Stimulated activated CD8-positive, alpha-beta memory T cell treated with anti-CD3 and anti-CD28 coated beads, Interleukin-12 subunit alpha, Interleukin-12 subunit beta, amount 100 ng/mL, for 4 hours (primary cell): Measurements from ENCODE around the gene IQGAP3.

ENCODE experiments used
- DNase-seq: peaks from one replicate; pipeline ENCODE4 v3.0.0-alpha.2; 2020; ENCODE audit warnings: low read depth

Gene IQGAP3

GRCh38 chr1:156538711-156539440 lies 33.5 kb downstream of the IQGAP3 start:
- no peak for DNase-seq

DNA sequence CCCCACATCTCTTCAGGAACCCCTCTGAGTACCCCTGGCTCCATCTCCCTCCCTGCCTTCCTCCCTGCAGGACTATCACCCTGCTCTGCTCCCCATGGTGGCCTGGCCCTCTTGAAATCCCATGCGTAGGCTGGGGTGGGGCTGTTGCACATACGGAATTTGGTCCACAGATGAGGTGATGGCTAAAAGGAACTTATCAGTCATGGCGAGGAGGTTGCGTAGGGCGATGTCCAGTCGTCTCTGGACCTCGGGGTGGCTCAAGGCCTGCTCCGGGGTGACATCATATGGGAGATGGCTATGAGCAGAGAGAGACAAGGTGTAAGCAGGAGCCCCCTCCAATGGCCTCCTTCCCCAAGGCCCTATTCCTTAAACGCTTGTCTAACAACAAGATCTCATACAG lies 35.3 kb downstream of the IQGAP3 start:
- no peak for DNase-seq

DNA sequence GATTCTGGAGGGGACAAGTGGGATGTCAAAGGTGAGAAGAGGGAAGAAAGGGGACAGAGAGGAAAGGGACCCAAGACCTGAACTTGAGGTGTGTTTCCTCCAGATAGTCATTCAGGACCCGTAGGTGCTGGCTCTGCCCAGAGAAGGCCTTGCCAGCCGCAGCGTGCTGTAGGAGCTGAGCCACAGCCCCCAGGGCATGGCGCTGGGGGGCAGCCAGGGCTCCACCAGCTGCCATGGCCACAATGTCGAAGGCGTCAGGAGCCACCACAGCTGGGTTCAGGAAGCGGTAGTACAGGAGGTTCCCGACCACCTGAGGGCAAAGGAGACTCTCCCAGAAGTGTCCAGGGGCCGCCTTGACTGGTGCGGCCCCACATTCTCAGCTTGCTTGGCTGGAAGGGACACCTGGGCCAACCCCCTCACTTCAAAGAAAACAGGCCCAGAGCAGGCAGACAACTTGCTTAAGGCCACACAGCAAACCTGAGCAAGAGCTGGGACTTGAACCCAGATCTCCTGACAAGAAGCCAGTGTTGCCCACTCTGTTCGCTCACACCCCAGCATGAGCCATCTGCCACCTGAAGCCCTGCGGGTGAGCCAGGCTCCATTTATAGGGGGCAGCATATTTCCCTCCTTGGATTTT lies 37.8 kb downstream of the IQGAP3 start:
- no peak for DNase-seq

GRCh38 chr1:156533568-156534220 lies 38.7 kb downstream of the IQGAP3 start:
- DNase-seq: no peak

DNA sequence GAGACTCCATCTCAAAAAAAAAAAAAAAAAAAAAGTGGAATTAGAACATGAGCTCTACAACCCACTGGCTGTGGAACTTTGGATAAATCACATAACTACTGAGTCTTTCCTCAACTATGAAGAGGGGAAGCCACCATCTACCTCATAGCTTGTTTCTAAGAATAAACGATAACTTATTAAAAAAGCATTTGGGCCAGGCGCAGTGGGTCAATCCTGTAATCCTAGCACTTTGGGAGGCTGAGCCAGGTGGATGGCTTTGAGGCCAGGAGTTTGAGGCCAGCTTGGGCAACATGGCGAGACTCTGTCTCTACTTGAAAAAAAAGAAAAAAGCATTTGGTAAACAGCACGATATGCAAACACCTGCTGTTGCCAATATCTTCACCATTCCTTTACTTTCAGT lies 40.0 kb downstream of the IQGAP3 start:
- DNase-seq: no peak

GRCh38 chr1:156530006-156530405 lies 42.4 kb downstream of the IQGAP3 start:
- no peak for DNase-seq

GRCh38 chr1:156528875-156529425 lies 43.4 kb downstream of the IQGAP3 start:
- no peak for DNase-seq

- no peak for DNase-seq
These were observed 44.1 kb downstream of the IQGAP3 start for GRCh38 chr1:156528231-156528630.

DNA sequence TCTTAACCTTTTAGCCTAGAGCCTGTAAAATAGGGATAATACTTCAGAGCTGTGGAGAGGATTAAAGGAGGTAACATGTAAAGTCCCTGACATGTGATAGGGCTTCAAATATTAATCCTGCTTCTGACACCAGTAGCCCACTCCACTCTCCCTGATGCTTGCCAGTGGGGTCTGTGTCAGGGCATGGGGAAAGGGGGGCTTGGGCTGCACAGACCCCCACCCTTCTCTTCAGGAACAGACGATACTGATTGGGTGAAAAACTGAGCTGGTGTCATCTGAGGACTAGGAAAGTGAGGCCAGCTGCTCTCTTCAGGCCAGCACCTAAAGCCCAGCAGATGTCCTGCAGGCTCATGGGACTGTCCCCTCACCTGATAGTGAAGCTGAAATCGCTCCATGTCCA lies 44.8 kb downstream of the IQGAP3 start:
- no peak for DNase-seq

DNA sequence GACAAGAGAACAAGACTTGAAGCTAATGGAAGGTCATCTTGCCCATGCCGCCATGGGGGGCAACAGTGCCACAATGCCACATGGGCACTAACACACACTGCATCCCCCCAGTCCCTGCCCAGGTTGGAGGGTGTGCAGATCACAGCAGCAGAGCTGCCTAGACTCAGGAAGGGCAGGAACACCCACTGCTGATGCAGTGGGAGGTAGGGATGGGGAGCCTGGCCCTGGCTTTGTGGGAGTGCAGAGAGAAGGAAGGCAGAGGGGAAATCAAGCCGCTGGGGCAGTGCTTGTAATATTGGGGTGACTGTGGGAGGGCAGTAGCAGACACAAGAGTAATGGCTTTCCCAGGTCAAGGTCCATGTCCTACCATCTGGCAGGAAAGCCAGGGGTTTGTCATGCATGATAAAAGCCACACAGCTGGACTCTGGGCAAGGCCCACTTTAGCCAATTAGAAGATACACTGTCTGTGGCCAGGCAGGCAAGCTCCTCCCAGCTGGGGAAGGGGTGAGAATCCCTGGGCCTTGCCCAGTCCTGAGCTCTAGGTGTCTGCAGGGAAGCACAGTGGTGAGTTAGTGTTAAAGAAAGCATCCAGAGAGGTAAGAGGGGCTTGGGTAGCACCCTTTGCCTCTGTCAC lies 46.4 kb downstream of the IQGAP3 start:
- DNase-seq: no peak

DNA sequence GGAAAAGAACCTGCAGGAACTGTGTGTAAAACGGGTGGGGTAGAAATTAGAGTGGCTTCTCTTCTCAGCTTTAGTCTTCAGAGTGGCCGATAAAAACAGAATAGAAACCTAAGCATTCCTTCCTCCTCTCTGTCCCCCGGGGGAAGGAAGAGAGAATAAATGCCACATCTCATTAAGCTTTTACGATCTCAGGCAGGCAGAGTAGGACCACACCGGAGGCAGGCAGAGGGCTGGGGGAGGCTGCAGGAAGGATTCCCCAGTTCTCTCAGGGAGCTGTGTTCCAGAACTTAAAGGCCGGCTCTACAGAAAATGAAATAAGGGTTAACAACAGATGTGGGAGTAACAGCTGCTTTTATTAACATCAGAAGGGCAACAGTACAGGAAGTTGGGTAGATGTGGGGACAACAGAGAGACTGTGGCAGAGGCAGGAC lies 47.3 kb downstream of the IQGAP3 start:
- DNase-seq: no peak

GRCh38 chr1:156524481-156524869 lies 47.9 kb downstream of the IQGAP3 start:
- no peak for DNase-seq

DNA sequence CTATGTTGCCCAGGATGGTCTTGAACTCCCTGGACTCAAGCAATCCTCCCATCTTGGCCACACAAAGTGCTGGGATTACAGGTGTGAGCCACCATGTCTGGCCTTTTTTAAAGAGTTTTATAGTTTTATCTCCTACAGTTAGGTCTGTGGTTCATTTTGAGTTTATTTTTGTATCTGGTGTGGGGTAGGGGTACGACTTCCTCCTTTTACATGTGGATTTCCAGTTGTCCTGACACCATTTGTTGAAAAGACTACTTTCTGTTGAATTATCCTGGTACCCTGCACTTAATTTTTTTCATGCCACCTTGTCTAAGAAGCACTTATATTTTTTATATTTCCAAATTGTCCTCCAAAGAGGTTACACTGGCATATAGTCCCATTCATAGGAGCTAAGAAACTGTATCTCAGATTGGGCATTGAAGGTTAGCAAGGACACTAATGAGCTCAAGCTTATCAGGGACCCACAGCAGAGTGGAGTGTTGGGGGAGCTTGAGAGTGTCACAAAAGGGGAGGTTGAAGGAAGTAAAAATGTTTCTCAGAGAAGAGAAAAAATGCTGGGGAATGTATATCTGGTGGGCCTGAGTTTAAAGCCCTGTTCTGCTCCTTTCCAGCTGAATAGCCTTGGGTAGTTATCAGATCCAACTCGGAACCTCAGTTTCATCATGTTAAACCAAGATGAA lies 48.4 kb downstream of the IQGAP3 start:
- DNase-seq: no peak

- no peak for DNase-seq
These were observed 49.9 kb downstream of the IQGAP3 start for GRCh38 chr1:156522443-156522970.

DNA sequence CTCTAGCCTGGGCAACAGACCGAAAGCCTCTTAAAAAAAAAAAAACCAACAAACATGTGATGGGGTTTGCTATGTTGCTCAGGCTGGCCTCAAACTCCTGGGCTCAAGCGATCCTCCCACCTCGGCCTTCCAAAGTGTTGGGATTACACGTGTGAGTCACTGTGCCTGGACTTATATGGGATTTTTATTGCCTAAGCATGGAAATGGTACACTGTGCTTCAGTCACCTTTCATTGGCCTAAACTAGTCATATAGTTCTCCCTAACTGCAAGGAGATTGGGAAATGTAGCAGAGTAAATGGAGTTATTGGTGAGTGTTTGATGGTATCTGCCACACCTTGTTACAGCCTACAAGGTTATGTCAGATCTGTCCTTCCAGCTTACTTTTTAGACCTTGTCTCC lies 54.6 kb downstream of the IQGAP3 start:
- DNase-seq: no peak

- DNase-seq: no peak
These were observed 55.5 kb downstream of the IQGAP3 start for GRCh38 chr1:156516821-156517220.

DNA sequence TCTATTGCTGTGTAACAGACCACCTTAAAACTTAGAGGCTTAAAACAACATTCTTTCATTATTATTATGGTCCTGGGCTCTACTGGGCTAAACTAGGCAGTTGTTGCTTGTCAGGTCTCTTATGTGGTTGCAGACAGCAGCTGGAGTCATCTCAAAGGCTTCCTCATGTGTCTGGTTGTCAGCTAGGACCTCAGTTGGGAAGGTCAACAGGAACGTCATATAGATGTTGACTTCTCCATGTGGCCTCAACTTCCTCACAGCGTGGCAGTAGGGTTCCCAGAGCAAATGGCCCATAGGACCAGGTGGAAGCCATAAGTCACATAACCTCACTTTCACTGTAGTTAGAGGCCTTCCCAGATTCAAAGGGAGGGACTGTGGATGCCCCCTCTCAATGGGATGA lies 56.4 kb downstream of the IQGAP3 start:
- DNase-seq: no peak

DNA sequence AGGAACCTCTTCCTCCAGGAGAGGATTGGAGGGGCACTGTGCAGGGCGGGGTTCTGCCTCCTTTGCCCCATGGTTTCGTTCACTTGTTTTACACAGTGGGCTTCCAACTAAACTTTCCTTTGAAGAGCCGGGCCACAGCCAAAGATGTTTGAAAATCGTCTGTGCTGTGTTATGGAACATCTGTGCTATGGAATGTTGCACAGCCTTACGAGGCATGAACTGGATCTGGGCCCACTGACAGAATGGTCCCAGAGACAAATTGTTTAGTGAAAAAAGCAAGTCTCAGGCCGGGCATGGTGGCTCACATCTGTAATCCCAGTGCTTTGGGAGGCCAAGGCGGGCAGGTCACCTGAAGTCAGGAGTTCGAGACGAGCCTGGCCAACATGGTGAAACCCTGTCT lies 59.2 kb downstream of the IQGAP3 start:
- no peak for DNase-seq

DNA sequence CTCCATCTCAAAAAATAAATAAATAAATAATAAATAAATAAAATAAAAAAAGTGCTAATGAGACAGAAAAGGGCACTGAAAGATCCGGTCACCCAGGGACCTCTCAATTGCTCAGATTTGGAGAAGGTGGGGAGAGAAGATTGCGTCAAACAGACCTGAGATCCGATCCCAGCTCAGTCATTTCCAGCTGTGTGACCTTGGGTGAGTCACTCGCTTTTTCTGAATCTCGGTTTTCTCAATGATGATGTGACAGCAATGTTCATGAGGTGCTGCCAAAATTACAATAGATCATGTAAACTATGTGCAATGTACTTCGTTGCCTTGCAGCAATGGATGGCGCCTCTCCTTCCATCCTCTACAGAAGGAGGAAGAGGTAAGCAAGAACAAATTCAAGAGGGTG lies 60.7 kb downstream of the IQGAP3 start:
- no peak for DNase-seq

DNA sequence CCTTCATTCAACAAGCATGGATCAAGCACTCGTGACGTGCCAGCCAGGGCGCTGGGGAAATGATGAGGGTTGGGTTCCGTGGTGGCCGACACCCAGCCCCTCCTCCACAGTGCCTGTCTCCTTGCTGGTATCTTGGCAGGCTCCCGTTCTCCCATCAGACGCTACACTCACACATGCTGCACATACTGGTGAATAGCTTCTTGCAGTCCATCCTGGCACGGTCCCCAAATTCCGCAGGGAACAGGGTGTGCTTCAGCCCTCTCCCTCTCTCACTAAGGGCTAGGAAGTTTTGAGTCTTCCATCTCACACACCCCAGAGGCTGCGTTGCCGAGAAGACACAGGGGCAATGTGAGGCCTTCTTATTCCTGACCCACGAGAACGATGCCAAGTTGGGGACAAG lies 61.7 kb downstream of the IQGAP3 start:
- DNase-seq: no peak

- no peak for DNase-seq
These were observed 62.8 kb downstream of the IQGAP3 start for GRCh38 chr1:156509424-156510034.

GRCh38 chr1:156508955-156509234 lies 63.5 kb downstream of the IQGAP3 start:
- no peak for DNase-seq
